CD4-positive, alpha-beta T cell treated with Interleukin-17A for 1 hour (primary cell): ENCODE measurements around the gene SLC23A2.
"Not testable (repeated sequence)": the region's sequence is repeated elsewhere in the genome, so short reads cannot be mapped to it uniquely, and the experiment has no call there.

Source experiments
- DNase-seq: peaks from one replicate; pipeline ENCODE4 v3.0.0-alpha.2; 2020

The SLC23A2 gene

DNA sequence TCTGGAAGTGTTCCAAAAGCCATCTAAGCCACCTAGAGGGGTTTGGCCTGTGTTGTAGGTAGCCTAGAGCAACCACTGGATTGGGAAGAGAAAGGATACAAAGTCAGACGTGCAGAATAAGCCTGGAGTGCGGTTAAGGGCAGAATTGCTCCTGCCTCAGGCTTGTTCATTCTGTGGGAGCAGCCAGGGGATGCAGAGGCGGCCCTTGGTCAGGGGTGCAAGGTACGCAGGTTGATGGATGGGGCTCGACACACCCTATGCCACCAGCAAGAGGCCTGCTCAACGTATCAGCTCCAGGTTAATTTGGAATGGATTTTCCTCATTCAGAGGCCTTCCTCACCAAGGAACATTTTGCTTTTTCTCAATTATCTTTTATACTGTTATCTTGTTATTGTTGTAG is 129.8 kb downstream of the SLC23A2 start:
- no peak for DNase-seq

DNA sequence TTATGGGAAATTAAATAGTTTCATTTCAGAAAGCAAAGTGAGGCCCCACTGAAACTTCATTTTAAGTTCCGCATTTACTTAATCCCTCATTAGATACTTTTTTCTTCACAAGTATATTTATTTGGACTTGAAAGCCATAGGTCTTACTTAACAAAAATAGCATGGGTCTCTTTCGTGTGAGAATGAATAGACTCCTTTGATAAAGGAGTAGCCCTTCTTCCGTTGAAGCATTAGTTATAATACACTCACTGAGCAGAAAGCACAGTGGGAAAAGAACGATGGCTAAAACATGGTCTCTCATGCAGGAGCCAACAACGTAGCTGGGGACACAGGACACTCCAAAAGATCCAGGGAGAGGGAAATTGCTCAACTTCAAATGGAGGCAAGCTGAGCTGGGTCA is 130.4 kb downstream of the SLC23A2 start:
- no peak for DNase-seq

DNA sequence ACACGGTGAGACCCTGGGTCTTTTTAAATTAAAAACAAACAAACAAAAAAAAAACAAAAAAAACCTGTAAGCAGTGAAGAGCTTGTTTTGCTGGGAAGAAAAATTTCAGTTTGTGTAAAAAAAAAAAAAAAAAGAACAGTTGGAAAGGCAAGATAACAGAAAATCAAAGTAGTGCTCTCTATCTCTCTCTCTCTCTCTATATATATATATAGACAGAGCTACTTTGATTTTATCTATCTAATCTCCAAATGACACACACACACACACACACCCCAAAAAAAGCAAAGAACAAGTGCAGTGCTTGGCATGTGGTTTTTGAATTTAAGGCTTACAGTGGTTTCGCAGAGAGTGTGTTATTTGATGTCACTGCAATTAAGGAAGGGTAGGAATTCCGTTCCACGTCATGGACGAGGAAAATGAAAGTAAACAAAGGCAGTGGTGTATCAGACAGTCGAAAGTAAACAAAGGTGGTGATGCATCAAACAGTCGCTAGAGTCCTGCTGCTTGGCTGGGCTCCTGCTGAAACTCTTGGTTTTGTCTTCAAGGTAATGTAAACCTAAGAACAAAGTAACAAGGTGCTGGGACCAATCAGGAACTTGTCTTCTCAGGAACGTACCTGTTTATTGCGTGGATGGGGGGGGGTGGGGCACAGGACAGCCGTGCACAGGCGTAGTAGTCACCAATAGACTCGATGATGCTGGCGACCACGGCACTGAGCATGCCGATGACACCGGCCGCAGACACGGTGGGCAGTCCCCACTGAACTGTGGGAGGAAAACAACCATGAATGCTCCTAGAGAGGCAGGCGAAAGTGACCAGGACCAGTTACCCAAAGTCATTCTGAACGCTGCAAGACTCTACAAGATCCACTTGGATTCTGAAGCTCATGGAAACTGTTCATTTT is 131.8 kb downstream of the SLC23A2 start:
- peak; percentile 50 for DNase-seq

DNA sequence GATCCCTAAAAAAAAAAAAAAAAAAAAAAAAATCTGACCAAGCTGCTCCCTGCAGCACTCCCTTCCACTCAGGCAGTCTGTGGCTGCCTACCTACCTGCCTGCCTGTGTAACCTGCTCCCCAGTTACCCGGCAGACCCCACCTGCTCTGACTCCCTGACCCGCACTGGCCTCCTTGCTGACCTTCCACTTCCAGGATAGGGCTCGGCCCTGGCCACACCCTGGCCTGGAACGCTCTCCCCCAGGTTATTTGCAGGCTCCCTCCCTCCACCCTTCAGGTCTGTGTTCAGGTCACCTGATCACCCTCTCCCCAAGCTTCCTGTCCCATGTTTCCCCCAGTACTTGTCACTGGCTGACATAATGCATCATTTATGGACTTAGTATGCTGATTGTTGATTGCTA is 134.3 kb downstream of the SLC23A2 start:
- DNase-seq: no peak

DNA sequence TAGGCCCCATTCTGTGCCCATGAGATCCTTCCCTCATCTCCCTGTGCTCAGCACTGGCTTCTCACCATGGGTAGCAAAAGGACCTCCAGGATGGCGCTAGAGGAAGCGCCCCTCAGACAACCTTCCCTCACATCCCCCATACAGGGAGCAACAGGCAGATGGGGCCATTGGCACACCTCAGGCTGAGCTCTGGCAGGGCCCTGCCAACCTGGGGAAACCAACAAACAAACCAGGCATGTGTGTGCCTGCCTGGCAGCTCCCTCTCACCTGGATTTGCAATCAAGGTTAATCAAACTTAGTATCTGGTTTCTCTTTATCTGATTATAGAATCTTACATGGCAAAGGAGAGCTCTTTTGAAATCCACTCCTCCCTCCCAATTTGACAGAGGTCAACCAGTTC is 134.9 kb downstream of the SLC23A2 start:
- DNase-seq: no peak

DNA sequence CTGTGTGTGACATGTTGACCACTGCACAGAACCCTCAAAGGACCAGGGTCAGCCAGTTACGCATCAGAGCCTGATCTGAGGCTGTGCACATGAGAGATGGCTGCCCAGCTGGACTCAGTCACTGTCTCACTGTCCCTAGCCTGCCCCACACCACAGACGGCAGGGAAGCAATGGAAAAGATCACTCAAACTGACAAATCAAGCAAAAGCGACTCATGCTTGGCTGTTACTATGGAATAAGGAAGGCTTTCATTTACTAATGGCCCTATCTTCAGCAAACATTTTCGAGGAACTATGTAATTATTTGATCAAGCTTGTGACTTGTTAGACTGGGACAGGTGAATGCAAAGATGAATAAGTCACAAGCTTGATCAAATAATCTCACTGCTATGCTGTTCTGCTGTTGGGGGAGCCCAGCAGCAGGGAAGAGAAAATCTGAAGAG is 137.0 kb downstream of the SLC23A2 start:
- DNase-seq: no peak

DNA sequence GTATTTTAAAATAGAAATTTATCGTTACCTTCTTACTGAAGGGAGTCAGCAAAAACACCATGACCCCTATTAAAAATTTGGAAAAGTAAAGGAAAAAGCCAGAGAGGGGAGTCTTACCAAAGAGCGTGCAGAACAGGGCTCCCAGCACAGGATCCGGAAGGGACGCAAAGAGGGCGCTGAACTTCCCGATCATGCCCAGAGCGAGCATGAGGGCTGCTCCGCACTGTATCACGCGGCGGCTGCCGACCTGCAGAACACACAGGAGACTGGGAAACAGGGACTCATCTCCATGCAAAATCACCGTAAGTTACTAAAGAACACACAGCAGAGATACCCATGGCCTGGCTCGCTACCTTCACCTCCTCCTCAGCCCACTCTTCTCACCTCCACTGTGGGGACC is 138.6 kb downstream of the SLC23A2 start:
- no peak for DNase-seq

DNA sequence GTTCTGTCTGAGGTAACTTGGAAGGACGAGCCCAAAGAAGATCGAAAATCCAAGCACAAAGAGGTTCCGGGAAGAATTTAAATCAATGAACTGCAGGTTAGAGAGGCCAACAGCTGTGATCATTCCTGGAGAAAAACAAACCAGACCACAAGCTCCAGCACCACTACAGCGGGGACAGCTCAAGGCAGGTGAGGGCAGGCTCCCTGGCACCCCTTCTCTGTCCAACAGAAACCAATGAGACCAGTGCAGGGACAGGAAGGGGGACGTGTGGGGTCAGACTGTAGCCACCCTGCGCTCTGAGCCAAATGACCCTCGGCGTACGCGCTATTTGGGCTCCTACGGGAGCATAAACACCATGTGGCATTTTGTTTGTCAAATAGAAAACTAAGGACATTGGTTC is 139.3 kb downstream of the SLC23A2 start:
- DNase-seq: no peak

GRCh38 chr20:4858000-4858399 is 143.3 kb downstream of the SLC23A2 start:
- DNase-seq: no peak

DNA sequence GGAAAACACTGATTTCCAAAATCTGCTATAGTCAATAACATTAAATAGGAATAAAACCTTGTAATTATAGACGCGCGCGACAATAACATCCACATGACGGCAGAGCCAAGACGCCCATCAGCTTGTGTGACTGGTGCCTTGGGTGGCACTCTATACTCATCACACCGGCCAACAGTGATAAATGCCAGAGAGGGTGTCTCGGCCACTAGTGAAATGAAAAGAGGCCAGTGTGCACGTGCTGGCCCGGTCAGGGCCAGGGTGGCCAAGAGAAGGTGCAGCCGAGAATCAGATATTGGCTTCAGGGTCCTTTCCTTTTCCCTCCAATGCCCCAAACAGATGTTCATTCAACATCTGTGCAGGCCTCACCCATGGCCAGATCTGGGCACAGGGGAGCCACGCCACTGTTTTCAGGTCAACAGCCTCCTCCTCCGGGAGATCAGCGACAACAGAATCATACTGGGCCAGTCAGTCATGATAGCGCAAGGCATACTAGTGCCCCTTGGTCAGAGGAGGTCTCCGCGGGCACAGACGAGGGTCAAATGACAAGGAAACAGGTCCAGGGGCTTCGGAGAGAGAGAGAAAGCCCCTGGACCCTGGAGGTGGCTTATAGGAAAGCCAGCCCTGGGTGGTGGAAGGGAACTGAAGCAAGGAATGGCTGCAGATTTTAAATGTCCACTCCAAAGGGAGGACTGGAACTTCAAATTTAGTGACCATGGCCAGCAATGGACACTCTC is 145.1 kb downstream of the SLC23A2 start:
- DNase-seq: no peak

DNA sequence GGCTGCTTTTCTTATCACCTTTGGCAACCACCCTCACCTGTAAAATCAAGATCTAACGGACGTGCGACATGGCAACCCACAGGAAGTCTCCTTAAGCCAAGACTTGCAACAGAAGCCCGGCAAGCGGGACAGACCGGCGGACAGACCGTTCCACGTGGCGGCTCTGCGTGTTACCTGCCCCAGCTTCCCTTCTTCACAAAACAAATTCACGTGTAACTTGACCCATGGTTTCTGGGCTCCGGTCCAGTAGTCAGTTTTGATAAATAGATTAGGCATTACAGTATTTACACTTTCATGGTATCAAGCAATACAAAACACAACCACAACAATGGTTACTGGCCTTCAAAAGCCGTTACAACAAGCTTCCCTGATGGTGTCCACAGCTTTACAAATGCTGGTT is 145.8 kb downstream of the SLC23A2 start:
- no peak for DNase-seq

- no peak for DNase-seq
Observed at GRCh38 chr20:4855097-4855496, 146.2 kb downstream of the SLC23A2 start.

DNA sequence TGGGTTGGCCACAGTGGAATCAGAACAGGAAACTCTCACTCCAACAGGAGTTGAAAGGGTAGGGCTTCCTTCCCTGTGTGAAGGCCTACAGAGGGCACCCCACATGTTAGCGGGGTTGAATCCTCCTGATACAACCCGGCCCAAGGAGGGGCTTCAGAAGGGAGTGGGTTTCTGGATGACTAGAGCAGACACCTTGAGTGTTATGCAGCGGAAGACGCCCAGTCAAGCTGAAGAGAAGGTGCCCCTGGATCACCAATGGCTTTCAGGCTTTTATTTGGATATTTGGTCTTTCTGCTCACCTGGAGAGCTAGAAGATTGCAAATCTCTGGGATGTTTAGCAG is 146.8 kb downstream of the SLC23A2 start:
- no peak for DNase-seq

GRCh38 chr20:4853757-4854560 is 147.4 kb downstream of the SLC23A2 start:
- DNase-seq: no peak

- no peak for DNase-seq
Observed at GRCh38 chr20:4853004-4853403, 148.3 kb downstream of the SLC23A2 start.

DNA sequence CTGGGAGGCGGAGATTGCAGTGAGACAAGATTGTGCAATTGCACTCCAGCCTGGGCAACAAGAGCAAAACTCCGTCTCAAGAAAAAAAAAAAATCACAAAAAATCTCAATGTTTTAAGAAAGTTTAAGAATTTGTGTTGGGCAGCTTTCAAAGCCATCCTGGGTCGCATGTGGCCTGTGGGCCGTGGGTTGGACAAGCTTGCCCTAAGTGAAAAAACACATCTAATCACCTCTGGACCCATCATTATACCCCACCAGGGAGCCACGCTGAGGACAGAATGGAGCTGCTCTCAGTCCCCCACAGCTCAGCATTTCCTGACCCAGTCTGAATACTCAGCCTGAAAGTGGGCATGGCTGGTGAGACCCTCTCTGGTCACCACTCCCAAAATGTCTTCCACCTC is 150.3 kb downstream of the SLC23A2 start:
- no peak for DNase-seq

DNA sequence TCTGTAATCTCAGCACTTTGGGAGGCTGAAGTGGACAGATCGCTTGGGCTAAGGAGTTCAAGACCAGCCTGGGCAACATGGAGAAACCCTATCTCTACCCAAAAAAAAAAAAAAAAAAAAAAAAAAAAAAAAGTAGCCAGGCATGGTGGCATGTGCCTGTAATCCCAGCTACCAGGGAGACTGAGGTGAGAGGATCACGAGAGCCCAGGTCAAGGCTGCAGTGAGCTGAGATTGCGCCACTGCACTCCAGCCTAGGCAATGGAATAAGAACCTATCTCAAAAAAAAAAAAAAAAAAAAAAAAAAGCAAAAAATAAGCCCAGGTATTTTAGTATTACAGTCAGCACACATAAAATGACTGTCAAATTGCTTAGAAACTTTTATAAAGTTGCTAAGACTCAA is 152.5 kb downstream of the SLC23A2 start:
- DNase-seq: not testable (repeated sequence)

DNA sequence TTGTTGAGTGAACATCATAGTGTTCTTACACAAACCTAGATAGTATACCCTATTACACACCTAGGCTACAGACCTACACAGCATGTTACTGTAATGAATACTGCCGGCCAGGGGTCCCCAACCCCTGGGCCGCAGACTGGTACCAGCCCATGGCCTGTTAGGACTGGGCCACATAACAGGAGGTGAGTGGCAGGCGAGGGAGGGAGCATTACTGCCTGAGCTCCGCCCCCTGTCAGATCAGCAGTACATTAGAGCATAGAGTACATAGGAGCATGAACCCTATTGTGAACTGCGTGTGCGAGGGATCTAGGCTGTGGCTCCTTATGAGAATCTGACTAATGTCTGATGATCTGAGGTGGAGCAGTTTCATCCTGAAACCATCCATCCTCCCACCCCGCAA is 153.3 kb downstream of the SLC23A2 start:
- DNase-seq: no peak

GRCh38 chr20:4846821-4847220 is 154.5 kb downstream of the SLC23A2 start:
- no peak for DNase-seq

DNA sequence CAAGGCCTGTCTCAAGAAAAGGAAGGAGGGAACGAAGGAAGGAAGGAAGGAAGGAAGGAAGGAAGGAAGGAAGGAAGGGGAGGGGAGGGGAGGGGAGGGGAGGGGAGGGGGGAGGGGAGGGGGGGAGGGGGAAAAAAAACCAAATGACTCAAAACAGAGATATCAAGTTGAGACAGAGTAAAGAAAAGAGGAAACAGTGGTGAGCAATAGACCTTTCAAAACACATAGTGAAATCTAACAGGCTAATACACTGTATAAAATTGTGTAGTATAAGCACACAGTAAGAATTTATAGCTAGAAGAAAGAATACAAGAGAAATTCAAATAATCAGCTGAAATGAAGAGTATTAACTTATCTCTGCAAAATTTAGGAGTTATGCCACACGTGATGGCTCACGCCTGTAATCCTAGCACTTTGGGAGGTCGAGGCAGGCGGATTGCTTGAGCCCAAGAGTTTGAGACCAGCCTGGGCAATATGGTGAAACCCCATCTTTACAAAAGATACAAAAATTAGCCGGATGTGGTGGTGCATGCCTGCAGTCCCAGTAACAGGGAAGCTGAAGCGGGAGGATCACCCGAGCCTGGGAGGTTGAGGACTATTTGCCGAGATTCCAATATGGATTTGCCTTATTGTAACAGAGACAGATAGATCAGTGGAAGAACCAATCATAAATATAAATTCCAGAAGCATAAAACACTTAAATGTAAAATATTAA is 156.4 kb downstream of the SLC23A2 start:
- DNase-seq: no peak

DNA sequence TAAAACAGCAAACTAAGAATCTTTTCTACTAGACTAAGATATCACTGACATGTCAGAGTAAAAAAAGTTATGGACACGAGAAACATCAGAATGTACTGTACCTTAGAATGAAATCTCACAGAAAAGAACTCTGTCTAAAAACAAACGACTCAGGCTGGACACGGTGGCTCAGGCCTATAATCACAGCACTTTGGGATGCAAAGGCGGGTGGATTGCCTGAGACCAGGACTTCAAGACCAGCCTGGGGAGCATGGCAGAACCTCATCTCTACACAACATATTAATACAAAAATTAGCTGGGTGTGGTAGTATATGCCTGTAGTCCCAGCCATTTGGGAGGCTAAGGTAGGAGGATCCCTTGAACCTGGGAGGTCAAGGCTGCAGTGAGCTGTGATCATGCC is 157.0 kb downstream of the SLC23A2 start:
- DNase-seq: no peak

DNA sequence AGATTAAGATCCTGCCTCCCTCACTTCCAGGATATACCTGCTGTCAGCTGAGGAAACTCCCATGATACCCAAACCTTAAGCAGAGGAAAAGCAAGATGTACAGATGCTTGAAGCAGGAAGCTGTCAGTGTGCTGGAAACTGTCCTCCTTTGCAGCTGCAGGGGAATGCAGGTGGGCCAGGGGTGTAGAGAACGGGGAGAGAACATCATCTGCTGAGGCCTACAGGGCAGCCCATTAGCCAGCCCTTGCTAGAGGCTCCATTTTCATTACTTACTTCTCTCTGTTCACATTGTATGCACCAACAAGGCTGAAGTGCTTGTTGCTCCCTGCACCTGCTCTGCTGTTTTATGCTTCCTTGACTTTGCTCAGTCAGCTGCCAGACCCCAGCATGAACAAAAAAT is 160.5 kb downstream of the SLC23A2 start:
- no peak for DNase-seq

- DNase-seq: no peak
Observed at GRCh38 chr20:4838526-4838925, 162.8 kb downstream of the SLC23A2 start.
